ENCODE data around the gene NT5DC3. TPM values are rescaled to one million over a fixed set of nuclear protein-coding genes. Genes with fewer than 3 reads are reported as not detected.
A peak's percentile ranks its signal among the peaks of the same experiment; 100 is the strongest.

NT5DC3 gene
- total and polyA plus RNA-seq, 2 of the 13 experiments (the other 11 are each of a cell fraction or from before 2014, with no cell fraction given): 3.2 to 6.6 TPM

GRCh38 chr12:103877934-103878510, 37.0 kb upstream of the NT5DC3 start (continued):
- TF ChIP-seq THAP9 (CRISPR knock-in tag; IDR thresholded peaks at IDR 0.05; ENCODE audit: borderline replicate concordance) (no peak), TBX2 (CRISPR knock-in tag; IDR thresholded peaks at IDR 0.05; ENCODE audit: borderline replicate concordance) (0 out of 2 replicates have a peak, but pooled peaks have one; percentile 17), MLX (CRISPR knock-in tag; IDR thresholded peaks at IDR 0.05) (no peak), PPARG (CRISPR knock-in tag; conservative IDR thresholded peaks at IDR 0.05) (peak; percentile 60), NFRKB (IDR thresholded peaks at IDR 0.05) (no peak), ATF7 (IDR thresholded peaks at IDR 0.05) (no peak), ATF7 (CRISPR knock-in tag; IDR thresholded peaks at IDR 0.05) (no peak), FOXA3 (CRISPR knock-in tag; IDR thresholded peaks at IDR 0.05) (0 out of 2 replicates have a peak, but pooled peaks have one; percentile 14), BATF2 (CRISPR knock-in tag; IDR thresholded peaks at IDR 0.05) (no peak), YEATS2 (CRISPR knock-in tag; IDR thresholded peaks at IDR 0.05; ENCODE audit: borderline replicate concordance) (0 out of 2 replicates have a peak, but pooled peaks have one; percentile 29), KAT2B (IDR thresholded peaks at IDR 0.05; ENCODE audit: borderline replicate concordance, low read depth, low read length) (no peak), EED (CRISPR knock-in tag; IDR thresholded peaks at IDR 0.05) (peak; percentile 30; the same call in 1 of the 2 replicates), ARNTL (CRISPR knock-in tag; IDR thresholded peaks at IDR 0.05) (no peak), ZSCAN9 (CRISPR knock-in tag; IDR thresholded peaks at IDR 0.05; ENCODE audit: borderline replicate concordance) (no peak)
- TF ChIP-seq, protein P1, sequence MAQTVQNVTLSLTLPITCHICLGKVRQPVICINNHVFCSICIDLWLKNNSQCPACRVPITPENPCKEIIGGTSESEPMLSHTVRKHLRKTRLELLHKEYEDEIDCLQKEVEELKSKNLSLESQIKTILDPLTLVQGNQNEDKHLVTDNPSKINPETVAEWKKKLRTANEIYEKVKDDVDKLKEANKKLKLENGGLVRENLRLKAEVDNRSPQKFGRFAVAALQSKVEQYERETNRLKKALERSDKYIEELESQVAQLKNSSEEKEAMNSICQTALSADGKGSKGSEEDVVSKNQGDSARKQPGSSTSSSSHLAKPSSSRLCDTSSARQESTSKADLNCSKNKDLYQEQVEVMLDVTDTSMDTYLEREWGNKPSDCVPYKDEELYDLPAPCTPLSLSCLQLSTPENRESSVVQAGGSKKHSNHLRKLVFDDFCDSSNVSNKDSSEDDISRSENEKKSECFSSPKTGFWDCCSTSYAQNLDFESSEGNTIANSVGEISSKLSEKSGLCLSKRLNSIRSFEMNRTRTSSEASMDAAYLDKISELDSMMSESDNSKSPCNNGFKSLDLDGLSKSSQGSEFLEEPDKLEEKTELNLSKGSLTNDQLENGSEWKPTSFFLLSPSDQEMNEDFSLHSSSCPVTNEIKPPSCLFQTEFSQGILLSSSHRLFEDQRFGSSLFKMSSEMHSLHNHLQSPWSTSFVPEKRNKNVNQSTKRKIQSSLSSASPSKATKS (CRISPR knock-in tag; IDR thresholded peaks at IDR 0.05): no peak
- TF ChIP-seq, protein P2, sequence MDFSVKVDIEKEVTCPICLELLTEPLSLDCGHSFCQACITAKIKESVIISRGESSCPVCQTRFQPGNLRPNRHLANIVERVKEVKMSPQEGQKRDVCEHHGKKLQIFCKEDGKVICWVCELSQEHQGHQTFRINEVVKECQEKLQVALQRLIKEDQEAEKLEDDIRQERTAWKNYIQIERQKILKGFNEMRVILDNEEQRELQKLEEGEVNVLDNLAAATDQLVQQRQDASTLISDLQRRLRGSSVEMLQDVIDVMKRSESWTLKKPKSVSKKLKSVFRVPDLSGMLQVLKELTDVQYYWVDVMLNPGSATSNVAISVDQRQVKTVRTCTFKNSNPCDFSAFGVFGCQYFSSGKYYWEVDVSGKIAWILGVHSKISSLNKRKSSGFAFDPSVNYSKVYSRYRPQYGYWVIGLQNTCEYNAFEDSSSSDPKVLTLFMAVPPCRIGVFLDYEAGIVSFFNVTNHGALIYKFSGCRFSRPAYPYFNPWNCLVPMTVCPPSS (IDR thresholded peaks at IDR 0.05): no peak
- TF ChIP-seq, protein P3, sequence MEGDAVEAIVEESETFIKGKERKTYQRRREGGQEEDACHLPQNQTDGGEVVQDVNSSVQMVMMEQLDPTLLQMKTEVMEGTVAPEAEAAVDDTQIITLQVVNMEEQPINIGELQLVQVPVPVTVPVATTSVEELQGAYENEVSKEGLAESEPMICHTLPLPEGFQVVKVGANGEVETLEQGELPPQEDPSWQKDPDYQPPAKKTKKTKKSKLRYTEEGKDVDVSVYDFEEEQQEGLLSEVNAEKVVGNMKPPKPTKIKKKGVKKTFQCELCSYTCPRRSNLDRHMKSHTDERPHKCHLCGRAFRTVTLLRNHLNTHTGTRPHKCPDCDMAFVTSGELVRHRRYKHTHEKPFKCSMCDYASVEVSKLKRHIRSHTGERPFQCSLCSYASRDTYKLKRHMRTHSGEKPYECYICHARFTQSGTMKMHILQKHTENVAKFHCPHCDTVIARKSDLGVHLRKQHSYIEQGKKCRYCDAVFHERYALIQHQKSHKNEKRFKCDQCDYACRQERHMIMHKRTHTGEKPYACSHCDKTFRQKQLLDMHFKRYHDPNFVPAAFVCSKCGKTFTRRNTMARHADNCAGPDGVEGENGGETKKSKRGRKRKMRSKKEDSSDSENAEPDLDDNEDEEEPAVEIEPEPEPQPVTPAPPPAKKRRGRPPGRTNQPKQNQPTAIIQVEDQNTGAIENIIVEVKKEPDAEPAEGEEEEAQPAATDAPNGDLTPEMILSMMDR (CRISPR knock-in tag; IDR thresholded peaks at IDR 0.05): peak; percentile 90
- TF ChIP-seq, protein P4, sequence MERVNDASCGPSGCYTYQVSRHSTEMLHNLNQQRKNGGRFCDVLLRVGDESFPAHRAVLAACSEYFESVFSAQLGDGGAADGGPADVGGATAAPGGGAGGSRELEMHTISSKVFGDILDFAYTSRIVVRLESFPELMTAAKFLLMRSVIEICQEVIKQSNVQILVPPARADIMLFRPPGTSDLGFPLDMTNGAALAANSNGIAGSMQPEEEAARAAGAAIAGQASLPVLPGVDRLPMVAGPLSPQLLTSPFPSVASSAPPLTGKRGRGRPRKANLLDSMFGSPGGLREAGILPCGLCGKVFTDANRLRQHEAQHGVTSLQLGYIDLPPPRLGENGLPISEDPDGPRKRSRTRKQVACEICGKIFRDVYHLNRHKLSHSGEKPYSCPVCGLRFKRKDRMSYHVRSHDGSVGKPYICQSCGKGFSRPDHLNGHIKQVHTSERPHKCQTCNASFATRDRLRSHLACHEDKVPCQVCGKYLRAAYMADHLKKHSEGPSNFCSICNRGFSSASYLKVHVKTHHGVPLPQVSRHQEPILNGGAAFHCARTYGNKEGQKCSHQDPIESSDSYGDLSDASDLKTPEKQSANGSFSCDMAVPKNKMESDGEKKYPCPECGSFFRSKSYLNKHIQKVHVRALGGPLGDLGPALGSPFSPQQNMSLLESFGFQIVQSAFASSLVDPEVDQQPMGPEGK (CRISPR knock-in tag; IDR thresholded peaks at IDR 0.05): no peak

Measured in HepG2 (cell line).